ENCODE measurements around the gene ST3GAL6. TPM values are rescaled to one million over a fixed set of nuclear protein-coding genes. Genes with fewer than 3 reads are reported as not detected.

Gene ST3GAL6
- total RNA-seq, 1 donor from 2014 or later, result 46.8 TPM

GRCh38 chr3:98722389-98722788 lies 40.8 kb upstream of the ST3GAL6 start:
- Mint-ChIP-seq H3K9me3 (ENCODE audit: low read depth) (peaks cover 4% of the 10 kb centered on the region), H3K36me3 (ENCODE audit: insufficient read depth) (no peaks in the 10 kb centered on the region), H3K4me3 (ENCODE audit: low read depth) (no peak overlapping the region), H3K4me1 (ENCODE audit: low read depth) (peaks cover 2% of the 10 kb centered on the region), H3K27me3 (no peaks in the 10 kb centered on the region), H3K27ac (no peak overlapping the region)
- DNase-seq (ENCODE audit: low spot score, unreplicated experiment), result no peak
- no peak for TF ChIP-seq CTCF (IDR thresholded peaks at IDR 0.05; ENCODE audit: unreplicated experiment)

GRCh38 chr3:98725352-98725751 lies 37.8 kb upstream of the ST3GAL6 start:
- Mint-ChIP-seq H3K4me1 (ENCODE audit: low read depth) (peaks cover 2% of the 10 kb centered on the region), H3K9me3 (ENCODE audit: low read depth) (peaks cover 4% of the 10 kb centered on the region), H3K27ac (no peak overlapping the region), H3K27me3 (no peaks in the 10 kb centered on the region), H3K4me3 (ENCODE audit: low read depth) (no peak overlapping the region), H3K36me3 (ENCODE audit: insufficient read depth) (no peaks in the 10 kb centered on the region)
- TF ChIP-seq CTCF (IDR thresholded peaks at IDR 0.05; ENCODE audit: unreplicated experiment), result no peak
- no peak for DNase-seq (ENCODE audit: low spot score, unreplicated experiment)

- Mint-ChIP-seq H3K27ac (no peak overlapping the region), H3K27me3 (no peaks in the 10 kb centered on the region), H3K4me1 (ENCODE audit: low read depth) (peaks cover 5% of the 10 kb centered on the region), H3K9me3 (ENCODE audit: low read depth) (peaks cover 4% of the 10 kb centered on the region), H3K4me3 (ENCODE audit: low read depth) (no peak overlapping the region), H3K36me3 (ENCODE audit: insufficient read depth) (no peaks in the 10 kb centered on the region)
- no peak for DNase-seq (ENCODE audit: low spot score, unreplicated experiment)
- TF ChIP-seq CTCF (IDR thresholded peaks at IDR 0.05; ENCODE audit: unreplicated experiment), result no peak
Measured at GRCh38 chr3:98726084-98726483, 37.1 kb upstream of the ST3GAL6 start.

- Mint-ChIP-seq H3K27me3 (no peaks in the 10 kb centered on the region), H3K4me1 (ENCODE audit: low read depth) (peaks cover 5% of the 10 kb centered on the region), H3K36me3 (ENCODE audit: insufficient read depth) (no peaks in the 10 kb centered on the region), H3K27ac (no peak overlapping the region), H3K4me3 (ENCODE audit: low read depth) (no peak overlapping the region), H3K9me3 (ENCODE audit: low read depth) (peaks cover 4% of the 10 kb centered on the region)
- TF ChIP-seq CTCF (IDR thresholded peaks at IDR 0.05; ENCODE audit: unreplicated experiment), result no peak
- no peak for DNase-seq (ENCODE audit: low spot score, unreplicated experiment)
Measured at GRCh38 chr3:98727638-98728037, 35.5 kb upstream of the ST3GAL6 start.

GRCh38 chr3:98728672-98729071 lies 34.5 kb upstream of the ST3GAL6 start:
- H3K4me3 Mint-ChIP-seq (ENCODE audit: low read depth), result no peak overlapping the region

More at GRCh38 chr3:98728672-98729071, 34.5 kb upstream of the ST3GAL6 start:
- Mint-ChIP-seq H3K27ac (no peak overlapping the region), H3K9me3 (ENCODE audit: low read depth) (peaks cover 2% of the 10 kb centered on the region), H3K27me3 (no peaks in the 10 kb centered on the region), H3K36me3 (ENCODE audit: insufficient read depth) (no peaks in the 10 kb centered on the region), H3K4me1 (ENCODE audit: low read depth) (peaks cover 5% of the 10 kb centered on the region)
- TF ChIP-seq CTCF (IDR thresholded peaks at IDR 0.05; ENCODE audit: unreplicated experiment), result no peak
- DNase-seq (ENCODE audit: low spot score, unreplicated experiment), result no peak
